Measurements from ENCODE around the gene TUBA4B. TPM values are rescaled to one million over a fixed set of nuclear protein-coding genes. Genes with fewer than 3 reads are reported as not detected.

Gene TUBA4B
- polyA plus RNA-seq, 3 donors: not detected

GRCh38 chr2:219249203-219249980 lies 3.7 kb upstream of the TUBA4B start:
- intact Hi-C loops (cut with micrococcal nuclease): loop anchor here in 1 of 2 donors (2.0 kb wide), 1 partner anchor 19 kb away; no protein-coding TSS in a partner anchor
- WGBS (ENCODE audit: insufficient coverage): 0% methylated on average over 1 of the region's 7 CpGs
- H3K79me2 ChIP-seq (ENCODE audit: insufficient read depth, low read length): peaks cover 89% of the 10 kb centered on the region

More at GRCh38 chr2:219249203-219249980, 3.7 kb upstream of the TUBA4B start:
- Histone ChIP-seq H3K27me3 (ENCODE audit: control insufficient read depth in 2 of 2, insufficient read depth in 2 of 2, low read length in 2 of 2) (no peaks in the 10 kb centered on the region), H4K20me1 (ENCODE audit: insufficient read depth, low read length) (peaks cover 30% of the 10 kb centered on the region), H3K4me1 (ENCODE audit: control insufficient read depth in 1 of 2, insufficient read depth in 2 of 2, low read length in 2 of 2) (peaks cover 80 to 96% of the 10 kb centered on the region in 2 donors), H2AFZ (ENCODE audit: insufficient read depth, low read depth, low read length, poor library complexity, severe bottlenecking) (no peak overlapping the region), H3K9ac (ENCODE audit: insufficient read depth, low read length, poor library complexity, severe bottlenecking) (peak overlapping the region; percentile 50), H3K9me3 (replicated peaks in 1 of 2; ENCODE audit: control insufficient read depth in 1 of 2, insufficient read depth in 1 of 2, low read length in 2 of 2) (no peaks in the 10 kb centered on the region), H3K4me2 (replicated peaks; ENCODE audit: extremely low read depth, low read length, poor library complexity, severe bottlenecking) (peak overlapping the region; percentile 82), H3K36me3 (replicated peaks in 1 of 2; ENCODE audit: control insufficient read depth in 1 of 2, insufficient read depth in 2 of 2, low read length in 2 of 2) (peaks cover 19 to 35% of the 10 kb centered on the region in 2 donors), H3K27ac (ENCODE audit: low read depth in 1 of 2, low read length in 2 of 2) (peak overlapping the region; percentile 80 to 90), H3K4me3 (replicated peaks in 1 of 3; ENCODE audit: low read depth in 2 of 3, low read length in 3 of 3) (peak overlapping the region; percentile 19 to 96 (median 25))
- peak in 2 of 3 donors; percentile 26 to 51 for DNase-seq
- no peak for TF ChIP-seq CTCF (IDR thresholded peaks at IDR 0.05)
- Mint-ChIP-seq H3K4me3 (peak overlapping the region; percentile 88 to 90), H3K27ac (peak overlapping the region; percentile 84 to 95 (median 93)), H3K9me3 (no peaks in the 10 kb centered on the region), H3K36me3 (peaks cover 28 to 47% of the 10 kb centered on the region in 2 donors), H3K4me1 (peaks cover 72% of the 10 kb centered on the region), H3K27me3 (ENCODE audit: low read depth in 3 of 3) (peaks cover 0 to 3% (median 0%) of the 10 kb centered on the region in 3 donors)
